Calu3 (cell line): ENCODE measurements around the gene SCLY. TPM values are rescaled to one million over a fixed set of nuclear protein-coding genes. Genes with fewer than 3 reads are reported as not detected.

Experiments
- BruUV-seq: library from RNA; stranded (reverse); fragments of 400-500 nt; replicated peaks from 2 replicates; lab custom pipeline; 2021; lab: Mats Ljungman, UMichigan
- CTCF ChIA-PET: fragments of 300-600 bp; sonication (Branson Sonifier 250); formaldehyde crosslinking; loops from one replicate; lab custom pipeline; 2022; ENCODE audit warnings: antibody characterized with exemption; lab: Charles Lee
- DNase-seq: peaks from one replicate; pipeline ENCODE4 v3.0.0; 2022
- H3K27ac Mint-ChIP-seq: one replicate; pipeline ENCODE4 v1.8.0; 2022; ENCODE audit warnings: mixed read lengths; ENCODE audit not compliant: unreplicated experiment
- H3K27me3 Mint-ChIP-seq: one replicate; pipeline ENCODE4 v1.8.0; 2022; ENCODE audit warnings: mixed read lengths; ENCODE audit not compliant: unreplicated experiment
- H3K36me3 Mint-ChIP-seq: one replicate; pipeline ENCODE4 v1.8.0; 2022; ENCODE audit warnings: mild to moderate bottlenecking, moderate library complexity, mixed read lengths; ENCODE audit not compliant: insufficient read depth, unreplicated experiment
- H3K4me1 Mint-ChIP-seq: one replicate; pipeline ENCODE4 v1.8.0; 2022; ENCODE audit warnings: mild to moderate bottlenecking, low read depth, mixed read lengths; ENCODE audit not compliant: unreplicated experiment
- H3K4me3 Mint-ChIP-seq: one replicate; pipeline ENCODE4 v1.8.0; 2022; ENCODE audit warnings: mild to moderate bottlenecking, low read depth, moderate library complexity, mixed read lengths; ENCODE audit not compliant: unreplicated experiment
- H3K9me3 Mint-ChIP-seq: one replicate; pipeline ENCODE4 v1.8.0; 2022; ENCODE audit warnings: low read depth, mixed read lengths; ENCODE audit not compliant: unreplicated experiment
- CTCF ChIP-seq: fragments of 200-600 bp; IDR thresholded peaks from one replicate; pipeline ENCODE4 v1.8.0; 2022; ENCODE audit warnings: antibody characterized with exemption; ENCODE audit not compliant: unreplicated experiment
- intact Hi-C: fragments of 100-400 bp; cut with micrococcal nuclease; formaldehyde crosslinking; loops from one replicate; pipeline ENCODE4 v1.10.0; 2022; ENCODE audit not compliant: unreplicated experiment
- total RNA-seq: library from RNA; stranded (reverse); gene quantifications from 2 replicates; pipeline ENCODE4 v1.2.3, GENCODE V29; 2022

The SCLY gene
- total RNA-seq, 1 experiment from 2014 or later, result 37.5 TPM

- no peak for TF ChIP-seq CTCF
- no peak overlapping the region for H3K4me3 Mint-ChIP-seq
- H3K4me1 Mint-ChIP-seq, result peaks cover 6% of the 10 kb centered on the region
- peaks cover 7% of the 10 kb centered on the region for H3K27me3 Mint-ChIP-seq
- no peaks in the 10 kb centered on the region for H3K36me3 Mint-ChIP-seq
- intact Hi-C loops, result no loop called here
- DNase-seq, result no peak
- no peak overlapping the region for H3K27ac Mint-ChIP-seq
- no TSS peak for BruUV-seq
- CTCF ChIA-PET, result no interaction called here
- no peaks in the 10 kb centered on the region for H3K9me3 Mint-ChIP-seq
Measured at GRCh38 chr2:238135601-238136150, 74.9 kb downstream of the SCLY start.

GRCh38 chr2:238136820-238137537, 76.2 kb downstream of the SCLY start:
- no peak for TF ChIP-seq CTCF
- no peak overlapping the region for H3K4me3 Mint-ChIP-seq
- H3K9me3 Mint-ChIP-seq, result no peaks in the 10 kb centered on the region
- peaks cover 17% of the 10 kb centered on the region for H3K4me1 Mint-ChIP-seq
- no TSS peak for BruUV-seq
- peak; percentile 46 for DNase-seq
- H3K36me3 Mint-ChIP-seq, result peaks cover 10% of the 10 kb centered on the region
- H3K27ac Mint-ChIP-seq, result no peak overlapping the region
- intact Hi-C loops, result no loop called here
- peaks cover 7% of the 10 kb centered on the region for H3K27me3 Mint-ChIP-seq
- CTCF ChIA-PET, result no interaction called here

GRCh38 chr2:238137885-238138284, 77.1 kb downstream of the SCLY start:
- Mint-ChIP-seq H3K36me3 (peaks cover 10% of the 10 kb centered on the region), H3K4me3 (no peak overlapping the region), H3K9me3 (no peaks in the 10 kb centered on the region), H3K4me1 (peaks cover 24% of the 10 kb centered on the region), H3K27me3 (peaks cover 7% of the 10 kb centered on the region), H3K27ac (no peak overlapping the region)
- intact Hi-C loops, result no loop called here
- no peak for TF ChIP-seq CTCF
- DNase-seq, result no peak
- no TSS peak for BruUV-seq
- CTCF ChIA-PET, result interaction anchor here (0.6 kb wide), 1 partner anchor 404 kb away, joined by 5 read pairs; no protein-coding TSS in a partner anchor

- H3K27ac Mint-ChIP-seq, result no peak within 1 kb of the TSS
- no TSS peak for BruUV-seq
- no peak for TF ChIP-seq CTCF
- CTCF ChIA-PET, result interaction anchor here (0.6 kb wide), 1 partner anchor 405 kb away, joined by 5 read pairs; no protein-coding TSS in a partner anchor
- no peaks in the 10 kb centered on the region for H3K9me3 Mint-ChIP-seq
- intact Hi-C loops, result no loop called here
- peaks cover 10% of the 10 kb centered on the region for H3K36me3 Mint-ChIP-seq
- H3K4me1 Mint-ChIP-seq, result peaks cover 23% of the 10 kb centered on the region
- DNase-seq, result peak; percentile 47
- peaks cover 6% of the 10 kb centered on the region for H3K27me3 Mint-ChIP-seq
- no peak within 1 kb of the TSS for H3K4me3 Mint-ChIP-seq
Measured at GRCh38 chr2:238138331-238139195, 77.8 kb downstream of the SCLY start, which contains the start of gene KLHL30. TSS of gene KLHL30 (plus strand) at chr2:238138668. CDS start at chr2:238140755, 2,087 bp downstream.
